Endodermal cell (in vitro differentiated cells): ENCODE data around the gene MPHOSPH10. TPM values are rescaled to one million over a fixed set of nuclear protein-coding genes. Genes with fewer than 3 reads are reported as not detected.

Source experiments
- DNase-seq: peaks from one replicate; pipeline ENCODE4 v3.0.0-alpha.2; 2017
- H3K27ac ChIP-seq: 2 replicates; pipeline ENCODE4 v1.5.1; 2013; ENCODE audit warnings: mild to moderate bottlenecking, low read depth, low read length, moderate library complexity
- H3K27me3 ChIP-seq: 2 replicates; pipeline ENCODE4 v1.6.1; 2013; ENCODE audit warnings: mild to moderate bottlenecking, low read length, moderate library complexity; ENCODE audit not compliant: insufficient read depth, control insufficient read depth, poor library complexity, severe bottlenecking
- H3K36me3 ChIP-seq: 2 replicates; pipeline ENCODE4 v1.7.0; 2013; ENCODE audit warnings: mild to moderate bottlenecking, low read length, moderate library complexity; ENCODE audit not compliant: control insufficient read depth, insufficient read depth
- H3K4me1 ChIP-seq: one replicate; pipeline ENCODE4 v1.7.0; 2013; ENCODE audit warnings: low read length; ENCODE audit not compliant: control insufficient read depth, insufficient read depth
- H3K4me3 ChIP-seq: 2 replicates; pipeline ENCODE4 v1.5.1; 2013; ENCODE audit warnings: mild to moderate bottlenecking, low read length, moderate library complexity
- H3K9ac ChIP-seq: 2 replicates; pipeline ENCODE4 v1.6.1; 2013; ENCODE audit warnings: mild to moderate bottlenecking, low read length, moderate library complexity; ENCODE audit not compliant: poor library complexity, severe bottlenecking; ENCODE audit errors: extremely low read depth
- H3K9me3 ChIP-seq: 2 replicates; pipeline ENCODE4 v1.6.1; 2013; ENCODE audit warnings: mild to moderate bottlenecking, low read length, moderate library complexity; ENCODE audit not compliant: control insufficient read depth
- H3K27ac Mint-ChIP-seq: 2 replicates; pipeline ENCODE4 v1.8.0; 2020; ENCODE audit warnings: mixed read lengths
- H3K27me3 Mint-ChIP-seq: 2 replicates; pipeline ENCODE4 v1.8.0; 2021; ENCODE audit warnings: mild to moderate bottlenecking, mixed read lengths; ENCODE audit not compliant: insufficient read depth
- H3K36me3 Mint-ChIP-seq: 2 replicates; pipeline ENCODE4 v1.8.0; 2020; ENCODE audit warnings: low read depth, mixed read lengths
- H3K4me1 Mint-ChIP-seq: 2 replicates; pipeline ENCODE4 v1.8.0; 2020; ENCODE audit warnings: mixed read lengths
- H3K4me3 Mint-ChIP-seq: 2 replicates; pipeline ENCODE4 v1.8.0; 2020; ENCODE audit warnings: mild to moderate bottlenecking, moderate library complexity, mixed read lengths
- H3K9me3 Mint-ChIP-seq: 2 replicates; pipeline ENCODE4 v1.8.0; 2020; ENCODE audit warnings: mild to moderate bottlenecking, mixed read lengths
- CTCF ChIP-seq: fragments of 200-600 bp; sonication (generic); conservative IDR thresholded peaks from 2 replicates; pipeline ENCODE4 v1.5.0; 2021; ENCODE audit warnings: antibody characterized with exemption, mild to moderate bottlenecking
- WGBS, 2 experiments: methylation state at CpG; one replicate each; pipeline versions ENCODE4 v1.1.5 to v1.1.7; 2013; ENCODE audit warnings: missing lambda C conversion rate in 2 of 2, mixed read lengths in 1 of 2; ENCODE audit not compliant: insufficient coverage in 1 of 2, insufficient read length in 1 of 2; 5-methylcytosine and 5-hydroxymethylcytosine counted together
- total RNA-seq, 2 donors: library from RNA; stranded (reverse); fragmentation: NEBNext Ultra II Directional in 1 of 2; extraction: Animal tissue kit (Norgen Biotek cat#: 25700) in 1 of 2; gene quantifications; 2 replicates in 1 of 2; 3 replicates in 1 of 2; pipeline ENCODE4 v1.2.1, GENCODE V29; 2021

The MPHOSPH10 gene
- total RNA-seq, 2 donors from 2014 or later: 30.2 to 35.8 TPM

- peaks cover 31% of the 10 kb centered on the region for H3K4me1 Mint-ChIP-seq
- no peaks in the 10 kb centered on the region for H3K27me3 ChIP-seq
- TF ChIP-seq CTCF: peak; percentile 90
- H3K4me3 ChIP-seq: no peak overlapping the region
- H3K9me3 Mint-ChIP-seq: no peaks in the 10 kb centered on the region
- H3K4me1 ChIP-seq: no peaks in the 10 kb centered on the region
- DNase-seq: peak; percentile 95
- WGBS, 2 experiments: 31 to 35% methylated on average over 9 to 16 of the region's 16 CpGs
- H3K9ac ChIP-seq: no peak overlapping the region
- no peaks in the 10 kb centered on the region for H3K27me3 Mint-ChIP-seq
- no peak overlapping the region for H3K4me3 Mint-ChIP-seq
- H3K27ac Mint-ChIP-seq: no peak overlapping the region
- H3K36me3 ChIP-seq: no peaks in the 10 kb centered on the region
- H3K9me3 ChIP-seq: no peaks in the 10 kb centered on the region
- H3K27ac ChIP-seq: peak overlapping the region; percentile 29
- H3K36me3 Mint-ChIP-seq: no peaks in the 10 kb centered on the region
These were observed 26.8 kb downstream of the MPHOSPH10 start for GRCh38 chr2:71157124-71157793.

DNA sequence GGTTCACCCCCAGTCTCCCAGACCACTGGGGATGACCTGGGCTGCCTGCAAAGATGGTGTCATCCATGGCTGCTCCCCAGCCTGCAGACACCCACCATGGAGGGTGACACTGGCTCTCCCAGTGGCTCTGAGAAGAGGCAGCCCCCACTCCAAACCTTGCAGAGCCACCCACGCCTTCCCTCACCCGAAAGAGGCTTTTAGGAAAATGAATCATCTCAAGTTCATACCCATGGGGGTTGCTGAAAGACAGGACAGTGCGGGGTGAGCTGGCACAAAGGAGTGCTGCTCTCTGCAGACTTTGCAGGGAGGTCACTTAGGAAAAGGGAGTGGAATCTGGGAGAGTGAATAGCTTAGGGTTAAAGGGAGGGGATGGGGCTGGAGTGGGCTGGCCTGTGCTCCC is 36.4 kb downstream of the MPHOSPH10 start:
- no peak overlapping the region for H3K4me3 Mint-ChIP-seq
- Histone ChIP-seq H3K4me1 (no peaks in the 10 kb centered on the region), H3K4me3 (no peak overlapping the region), H3K9me3 (no peaks in the 10 kb centered on the region), H3K27me3 (no peaks in the 10 kb centered on the region), H3K27ac (no peak overlapping the region), H3K36me3 (no peaks in the 10 kb centered on the region), H3K9ac (no peak overlapping the region)
- peaks cover 48% of the 10 kb centered on the region for H3K4me1 Mint-ChIP-seq
- no peaks in the 10 kb centered on the region for H3K36me3 Mint-ChIP-seq
- TF ChIP-seq CTCF: no peak
- H3K27ac Mint-ChIP-seq: no peak overlapping the region
- 60 to 89% methylated on average over 1 to 3 of the region's 3 CpGs for WGBS, 2 experiments
- DNase-seq: no peak
- no peaks in the 10 kb centered on the region for H3K27me3 Mint-ChIP-seq
- no peaks in the 10 kb centered on the region for H3K9me3 Mint-ChIP-seq

DNA sequence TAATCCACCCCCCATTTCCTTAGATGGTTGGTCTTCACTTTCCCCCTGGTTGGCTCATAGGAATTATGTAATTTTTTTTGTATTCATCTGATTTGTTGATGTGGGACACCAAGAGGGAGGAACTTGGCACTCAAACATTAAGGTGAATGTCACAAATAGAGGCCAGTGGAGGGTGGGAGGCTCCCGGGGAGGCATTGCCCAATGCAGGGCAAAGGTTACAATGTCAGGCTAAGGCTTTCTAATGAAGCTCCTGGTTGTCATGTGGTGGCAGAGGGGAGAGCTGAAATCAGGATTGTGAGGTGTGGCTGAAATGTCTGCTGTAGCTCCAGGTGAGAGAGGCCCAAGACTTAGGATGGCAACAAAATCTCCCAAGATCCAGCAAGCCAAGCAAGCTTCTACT is 42.7 kb downstream of the MPHOSPH10 start:
- Mint-ChIP-seq H3K27ac (no peak overlapping the region), H3K27me3 (no peaks in the 10 kb centered on the region), H3K4me1 (peaks cover 37% of the 10 kb centered on the region), H3K36me3 (no peaks in the 10 kb centered on the region), H3K4me3 (no peak overlapping the region), H3K9me3 (no peaks in the 10 kb centered on the region)
- Histone ChIP-seq H3K9me3 (no peaks in the 10 kb centered on the region), H3K27me3 (no peaks in the 10 kb centered on the region), H3K4me1 (peaks cover 14% of the 10 kb centered on the region), H3K9ac (no peak overlapping the region), H3K4me3 (no peak overlapping the region), H3K36me3 (no peaks in the 10 kb centered on the region), H3K27ac (no peak overlapping the region)
- 88 to 89% methylated on average over 1 of the region's 1 CpG for WGBS, 2 experiments
- DNase-seq: no peak
- no peak for TF ChIP-seq CTCF
